DND-41 (cell line): ENCODE results near the gene PRELID1.
"Not testable (repeated sequence)": the region's sequence is repeated elsewhere in the genome, so short reads cannot be mapped to it uniquely, and the experiment has no call there.

ENCODE experiments used
- ATAC-seq: fragments of 200-7000 bp; cut with Tn5 transposase; 3 replicates; pipeline ENCODE4 v1.9.1; 2021; ENCODE audit warnings: low read depth; ENCODE audit not compliant: insufficient read depth
- DNase-seq: peaks from one replicate; pipeline ENCODE4 v3.0.0-alpha.2; 2020
- H2AFZ ChIP-seq: 2 replicates; pipeline ENCODE4 v1.6.0; 2012; ENCODE audit warnings: low read depth, low read length
- H3K27ac ChIP-seq: 2 replicates; pipeline ENCODE4 v1.5.1; 2012; ENCODE audit warnings: low read length, inconsistent platforms
- H3K27me3 ChIP-seq: fragments of 200-600 bp; sonication (generic); 2 replicates; pipeline ENCODE4 v1.6.0; 2012; ENCODE audit warnings: low read length, mild to moderate bottlenecking, inconsistent platforms; ENCODE audit not compliant: insufficient read depth, poor library complexity
- H3K36me3 ChIP-seq: 2 replicates; pipeline ENCODE4 v1.5.1; 2012; ENCODE audit warnings: low read length, inconsistent platforms; ENCODE audit not compliant: insufficient read depth
- H3K4me1 ChIP-seq: 2 replicates; pipeline ENCODE4 v1.5.1; 2012; ENCODE audit warnings: mild to moderate bottlenecking, low read length; ENCODE audit not compliant: insufficient read depth
- H3K4me2 ChIP-seq: 2 replicates; pipeline ENCODE4 v1.6.0; 2012; ENCODE audit warnings: mild to moderate bottlenecking, moderate library complexity, low read length, inconsistent platforms; ENCODE audit not compliant: insufficient read depth
- H3K4me3 ChIP-seq, 2 experiments: fragments of 200-600 bp in 1 of 2; shearing (Covaris generic) in 1 of 2; 2 replicates each; pipeline ENCODE4 v1.5.1; 2012 to 2016; ENCODE audit warnings: inconsistent platforms in 2 of 2, low read length in 2 of 2, mild to moderate bottlenecking in 2 of 2, low read depth in 1 of 2, moderate library complexity in 1 of 2
- H3K79me2 ChIP-seq: 2 replicates; pipeline ENCODE4 v1.6.0; 2012; ENCODE audit warnings: low read length, inconsistent platforms; ENCODE audit not compliant: insufficient read depth
- H3K9ac ChIP-seq: 2 replicates; pipeline ENCODE4 v1.6.0; 2012; ENCODE audit warnings: low read depth, mild to moderate bottlenecking, inconsistent platforms, low read length, moderate library complexity
- H3K9me3 ChIP-seq: 2 replicates; pipeline ENCODE4 v1.5.1; 2012; ENCODE audit warnings: low read length, moderate library complexity, mild to moderate bottlenecking, inconsistent platforms; ENCODE audit not compliant: insufficient read depth, severe bottlenecking
- H4K20me1 ChIP-seq: 2 replicates; pipeline ENCODE4 v1.6.0; 2012; ENCODE audit warnings: low read length; ENCODE audit not compliant: insufficient read depth
- CTCF ChIP-seq: IDR thresholded peaks from 2 replicates; pipeline ENCODE4 v1.5.1; 2012; ENCODE audit warnings: borderline replicate concordance, low read length, moderate library complexity, mild to moderate bottlenecking; ENCODE audit not compliant: poor library complexity, severe bottlenecking; ENCODE audit errors: extremely low read depth
- EZH2 ChIP-seq: IDR thresholded peaks from 3 replicates; pipeline ENCODE4 v1.6.1; 2012; ENCODE audit warnings: borderline replicate concordance, low read depth, mild to moderate bottlenecking, moderate library complexity, low read length, inconsistent platforms; ENCODE audit not compliant: severe bottlenecking

PRELID1 gene

GRCh38 chr5:177339107-177339638, 35.6 kb downstream of the PRELID1 start:
- DNase-seq (no peak), ATAC-seq (no peak)
- H3K9ac ChIP-seq: no peak overlapping the region
- H3K4me2 ChIP-seq: no peak overlapping the region
- no peak overlapping the region for H2AFZ ChIP-seq
- no peaks in the 10 kb centered on the region for H3K9me3 ChIP-seq
- peaks cover 43% of the 10 kb centered on the region for H3K79me2 ChIP-seq
- no peaks in the 10 kb centered on the region for H3K4me1 ChIP-seq
- TF ChIP-seq CTCF (no peak), EZH2 (no peak)
- H3K36me3 ChIP-seq: peaks cover 83% of the 10 kb centered on the region
- no peak overlapping the region for H3K4me3 ChIP-seq
- peaks cover 26% of the 10 kb centered on the region; the same call in 1 of the 2 replicates for H4K20me1 ChIP-seq
- H3K27ac ChIP-seq: no peak overlapping the region; the same call in 1 of the 2 replicates
- H3K27me3 ChIP-seq: no peaks in the 10 kb centered on the region

- H4K20me1 ChIP-seq: peaks cover 23% of the 10 kb centered on the region; the same call in 1 of the 2 replicates
- H3K9ac ChIP-seq, H3K4me3 ChIP-seq, H3K9me3 ChIP-seq, H3K4me2 ChIP-seq, H3K27me3 ChIP-seq, H3K27ac ChIP-seq, DNase-seq, ATAC-seq, H2AFZ ChIP-seq: not testable (repeated sequence)
- H3K79me2 ChIP-seq: peaks cover 77% of the 10 kb centered on the region
- peaks cover 66% of the 10 kb centered on the region for H3K36me3 ChIP-seq
- H3K4me1 ChIP-seq: peaks cover 10% of the 10 kb centered on the region; the same call in 1 of the 2 replicates
Observed at GRCh38 chr5:177343000-177343399, 39.4 kb downstream of the PRELID1 start.

GRCh38 chr5:177343777-177344176, 40.2 kb downstream of the PRELID1 start:
- Histone ChIP-seq H3K4me2 (no peak overlapping the region), H2AFZ (no peak overlapping the region), H3K27me3 (no peaks in the 10 kb centered on the region), H3K27ac (no peak overlapping the region), H3K9me3 (no peaks in the 10 kb centered on the region), H3K9ac (no peak overlapping the region), H3K79me2 (peaks cover 83% of the 10 kb centered on the region), H4K20me1 (peaks cover 15% of the 10 kb centered on the region; the same call in 1 of the 2 replicates), H3K36me3 (peaks cover 58% of the 10 kb centered on the region), H3K4me3 (no peak overlapping the region), H3K4me1 (peaks cover 16% of the 10 kb centered on the region; the same call in 1 of the 2 replicates)
- TF ChIP-seq EZH2 (no peak), CTCF (no peak)
- ATAC-seq: no peak
- DNase-seq: no peak

- Histone ChIP-seq H4K20me1 (peaks cover 9% of the 10 kb centered on the region; the same call in 1 of the 2 replicates), H3K4me3 (no peak overlapping the region), H3K4me1 (peaks cover 27% of the 10 kb centered on the region), H3K9me3 (no peaks in the 10 kb centered on the region), H2AFZ (no peak overlapping the region), H3K27ac (no peak overlapping the region), H3K27me3 (no peaks in the 10 kb centered on the region), H3K9ac (no peak overlapping the region), H3K79me2 (peaks cover 84% of the 10 kb centered on the region), H3K4me2 (no peak overlapping the region), H3K36me3 (peaks cover 58% of the 10 kb centered on the region)
- DNase-seq (no peak), ATAC-seq (no peak)
- TF ChIP-seq CTCF: no peak
- no peak for TF ChIP-seq EZH2
Observed at GRCh38 chr5:177344891-177345290, 41.3 kb downstream of the PRELID1 start.
